ENCODE data around the gene GTF2E1.

DNA sequence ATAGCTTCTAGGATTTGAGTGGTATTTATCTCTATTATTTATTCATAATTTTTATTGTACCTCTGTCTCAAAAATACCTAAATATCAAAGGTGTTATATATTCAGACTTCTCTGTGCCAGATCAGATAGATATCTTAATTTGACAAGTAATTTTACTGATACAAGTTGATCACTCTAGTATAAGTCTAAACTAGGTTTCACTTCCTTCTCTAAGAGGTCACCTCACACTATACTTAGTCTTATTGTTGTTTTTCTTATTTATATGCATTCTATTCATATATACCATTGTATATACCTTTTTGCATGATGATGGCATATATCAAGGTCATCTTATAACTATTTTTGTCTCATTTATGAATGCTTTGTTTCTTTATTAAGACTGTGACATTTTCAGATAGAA is 34.1 kb upstream of the GTF2E1 start:
- TF ChIP-seq PBX3 (IDR thresholded peaks at IDR 0.05) (no peak), PHF8 (IDR thresholded peaks at IDR 0.05; ENCODE audit: borderline replicate concordance, low read depth) (no peak), EP300 (IDR thresholded peaks at IDR 0.05) (no peak), KDM1A (IDR thresholded peaks at IDR 0.05; ENCODE audit: low read depth) (no peak), POLR2A (IDR thresholded peaks at IDR 0.05; ENCODE audit: low read length) (no peak), JUNB (IDR thresholded peaks at IDR 0.05) (no peak), MAFK (IDR thresholded peaks at IDR 0.05; ENCODE audit: partially characterized antibody) (no peak), RCOR1 (IDR thresholded peaks at IDR 0.05; ENCODE audit: low read depth, low read length) (no peak), POLR2AphosphoS2 (conservative IDR thresholded peaks at IDR 0.05; ENCODE audit: low read length) (no peak), HDAC2 (IDR thresholded peaks at IDR 0.05) (no peak), CEBPB (IDR thresholded peaks at IDR 0.05) (no peak)
- TF ChIP-seq, protein P1, sequence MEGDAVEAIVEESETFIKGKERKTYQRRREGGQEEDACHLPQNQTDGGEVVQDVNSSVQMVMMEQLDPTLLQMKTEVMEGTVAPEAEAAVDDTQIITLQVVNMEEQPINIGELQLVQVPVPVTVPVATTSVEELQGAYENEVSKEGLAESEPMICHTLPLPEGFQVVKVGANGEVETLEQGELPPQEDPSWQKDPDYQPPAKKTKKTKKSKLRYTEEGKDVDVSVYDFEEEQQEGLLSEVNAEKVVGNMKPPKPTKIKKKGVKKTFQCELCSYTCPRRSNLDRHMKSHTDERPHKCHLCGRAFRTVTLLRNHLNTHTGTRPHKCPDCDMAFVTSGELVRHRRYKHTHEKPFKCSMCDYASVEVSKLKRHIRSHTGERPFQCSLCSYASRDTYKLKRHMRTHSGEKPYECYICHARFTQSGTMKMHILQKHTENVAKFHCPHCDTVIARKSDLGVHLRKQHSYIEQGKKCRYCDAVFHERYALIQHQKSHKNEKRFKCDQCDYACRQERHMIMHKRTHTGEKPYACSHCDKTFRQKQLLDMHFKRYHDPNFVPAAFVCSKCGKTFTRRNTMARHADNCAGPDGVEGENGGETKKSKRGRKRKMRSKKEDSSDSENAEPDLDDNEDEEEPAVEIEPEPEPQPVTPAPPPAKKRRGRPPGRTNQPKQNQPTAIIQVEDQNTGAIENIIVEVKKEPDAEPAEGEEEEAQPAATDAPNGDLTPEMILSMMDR (IDR thresholded peaks at IDR 0.05) = no peak

Measured in A549 (cell line).